A549 (cell line): Measurements from ENCODE around the gene CEP250. TPM values are rescaled to one million over a fixed set of nuclear protein-coding genes. Genes with fewer than 3 reads are reported as not detected.

Source experiments
- ATAC-seq, 2 experiments: fragments of 200-7000 bp in 1 of 2; fragments of >200 bp in 1 of 2; cut with Nextera tagmentation in 1 of 2; cut with Tn5 transposase in 1 of 2; 3 replicates each; pipeline versions ENCODE4 v1.8.0 to v1.9.1; 2018 to 2020; ENCODE audit warnings: mild to moderate bottlenecking in 1 of 2, moderate library complexity in 1 of 2
- CTCF ChIA-PET: fragments of 300-600 bp; sonication (Branson Sonifier 250); formaldehyde crosslinking; extraction: SDS; loops from one replicate; lab custom pipeline; 2021; ENCODE audit warnings: antibody characterized with exemption, inconsistent platforms; lab: Yijun Ruan, JAX
- POLR2A ChIA-PET: fragments of 350-600 bp; formaldehyde crosslinking; extraction: SDS; loops from one replicate; lab custom pipeline; 2021; ENCODE audit warnings: antibody characterized with exemption, inconsistent platforms; lab: Yijun Ruan, JAX
- DNase-seq, 2 experiments: peaks; one replicate each; pipeline versions ENCODE4 v3.0.0 to v3.0.0-alpha.2; 2011 to 2016; ENCODE audit warnings: low read depth in 1 of 2, low spot score in 1 of 2
- FAIRE-seq: peaks from 2 replicates; lab custom pipeline; 2011; peaks lifted over from hg19 to GRCh38; lab: Jason Lieb, UNC
- H3K27ac ChIP-seq, 2 experiments: fragments of >200 bp; sonication (Bioruptor Twin); formaldehyde crosslinking; 3 replicates each; pipeline ENCODE4 v1.5.1; 2016 to 2017
- H3K4me1 ChIP-seq: fragments of >200 bp; sonication (Bioruptor Twin); formaldehyde crosslinking; 3 replicates; pipeline ENCODE4 v1.6.1; 2016
- H3K4me2 ChIP-seq: fragments of >200 bp; sonication (Bioruptor Twin); formaldehyde crosslinking; 3 replicates; pipeline ENCODE4 v1.6.1; 2016
- H3K4me3 ChIP-seq: fragments of >200 bp; sonication (Bioruptor Twin); formaldehyde crosslinking; 3 replicates; pipeline ENCODE4 v1.5.1; 2016
- H3K9me3 ChIP-seq: fragments of >200 bp; sonication (Bioruptor Twin); formaldehyde crosslinking; 3 replicates; pipeline ENCODE4 v1.6.1; 2016
- BHLHE40 ChIP-seq: IDR thresholded peaks from 2 replicates; pipeline ENCODE4 v1.6.1; 2012; ENCODE audit warnings: low read depth, low read length, inconsistent platforms
- CEBPB ChIP-seq, 2 experiments: fragments of >200 bp in 1 of 2; sonication (Bioruptor Twin) in 1 of 2; formaldehyde crosslinking in 1 of 2; IDR thresholded peaks; 2 replicates each; pipeline ENCODE4 v1.6.1; 2012 to 2016
- EHF ChIP-seq: fragments of 250-450 bp; sonication (Bioruptor Pico); IDR thresholded peaks from 2 replicates; pipeline ENCODE4 v1.5.0; 2020; ENCODE audit warnings: mild to moderate bottlenecking
- EHMT2 ChIP-seq: fragments of 200-600 bp; sonication (generic); IDR thresholded peaks from 2 replicates; pipeline ENCODE4 v1.6.1; 2016; ENCODE audit warnings: antibody characterized with exemption, low read depth, mild to moderate bottlenecking, moderate library complexity
- ELK1 ChIP-seq: fragments of 150-350 bp; IDR thresholded peaks from 2 replicates; pipeline ENCODE4 v1.6.1; 2014; ENCODE audit warnings: low read depth, mild to moderate bottlenecking, low read length
- FOSL2 ChIP-seq, 2 experiments: fragments of 450-650 bp in 1 of 2; fragments of >200 bp in 1 of 2; sonication (Bioruptor Twin) in 1 of 2; formaldehyde crosslinking; IDR thresholded peaks; 2 replicates each; pipeline versions ENCODE4 v1.5.0 to v1.6.1; 2016 to 2020; ENCODE audit warnings: mild to moderate bottlenecking in 1 of 2, moderate library complexity in 1 of 2
- HOXA7 ChIP-seq: fragments of 250-450 bp; sonication (Bioruptor Pico); IDR thresholded peaks from 2 replicates; pipeline ENCODE4 v1.5.0; 2020; ENCODE audit warnings: mild to moderate bottlenecking, moderate library complexity
- HOXB5 ChIP-seq: fragments of 250-450 bp; sonication (Bioruptor Pico); IDR thresholded peaks from 2 replicates; pipeline ENCODE4 v1.5.0; 2020; ENCODE audit warnings: mild to moderate bottlenecking, moderate library complexity
- JUNB ChIP-seq: fragments of >200 bp; sonication (Bioruptor Twin); formaldehyde crosslinking; IDR thresholded peaks from 2 replicates; pipeline ENCODE4 v1.6.1; 2016
- KDM1A ChIP-seq: fragments of 200-600 bp; sonication (generic); IDR thresholded peaks from 2 replicates; pipeline ENCODE4 v1.6.1; 2016; ENCODE audit warnings: low read depth, mild to moderate bottlenecking
- KDM5A ChIP-seq: fragments of 200-600 bp; sonication (generic); IDR thresholded peaks from 2 replicates; pipeline ENCODE4 v1.6.1; 2016; ENCODE audit warnings: antibody characterized with exemption, mild to moderate bottlenecking
- MAZ ChIP-seq: fragments of 150-350 bp; IDR thresholded peaks from 2 replicates; pipeline ENCODE4 v1.6.1; 2014; ENCODE audit warnings: antibody characterized with exemption, low read depth, low read length, borderline replicate concordance
- MYC ChIP-seq: IDR thresholded peaks from 2 replicates; pipeline ENCODE4 v1.6.1; 2012; ENCODE audit warnings: mild to moderate bottlenecking, inconsistent platforms, low read length, improper control_type of control experiment, borderline replicate concordance
- POLR2A ChIP-seq: IDR thresholded peaks from 2 replicates; pipeline ENCODE4 v1.6.1; 2012; ENCODE audit warnings: mild to moderate bottlenecking, low read length
- POLR2AphosphoS2 ChIP-seq: conservative IDR thresholded peaks from 2 replicates; pipeline ENCODE4 v1.6.1; 2012; ENCODE audit warnings: low read length, improper control_type of control experiment, inconsistent platforms
- RARB ChIP-seq: fragments of 250-450 bp; sonication (Bioruptor Pico); IDR thresholded peaks from 2 replicates; pipeline ENCODE4 v1.8.0; 2021; ENCODE audit warnings: mild to moderate bottlenecking, moderate library complexity
- SMC3 ChIP-seq: fragments of >200 bp; sonication (Bioruptor Twin); formaldehyde crosslinking; IDR thresholded peaks from 3 replicates; pipeline ENCODE4 v1.6.1; 2018; ENCODE audit warnings: inconsistent platforms
- TFCP2L1 ChIP-seq: fragments of 250-450 bp; sonication (Bioruptor Pico); IDR thresholded peaks from 2 replicates; pipeline ENCODE4 v1.5.0; 2021; ENCODE audit warnings: mild to moderate bottlenecking
- TP53 ChIP-seq: fragments of 250-450 bp; sonication (Bioruptor Pico); IDR thresholded peaks from 2 replicates; pipeline ENCODE4 v1.5.0; 2021; ENCODE audit warnings: mild to moderate bottlenecking, moderate library complexity
- USF2 ChIP-seq: fragments of 450-650 bp; IDR thresholded peaks from 2 replicates; pipeline ENCODE4 v1.6.1; 2014; ENCODE audit warnings: antibody characterized with exemption
- ZSCAN20 ChIP-seq: fragments of 250-450 bp; sonication (Bioruptor Pico); IDR thresholded peaks from 2 replicates; pipeline ENCODE4 v1.8.0; 2022; ENCODE audit warnings: mild to moderate bottlenecking, moderate library complexity
- WGBS: methylation state at CpG from one replicate; pipeline ENCODE4 v1.1.6; 2017; ENCODE audit errors: missing lambda C conversion rate; 5-methylcytosine and 5-hydroxymethylcytosine counted together
- polyA plus RNA-seq, 4 experiments: library from polyadenylated mRNA; depleted of rRNA in 3 of 4; stranded (reverse); fragments of >200 nt; fragmentation: RNase III in 1 of 4; extraction: RNeasy Plus Mini Kit Qiagen cat#74134 plus additional on column Dnase treatment in 1 of 4; gene quantifications; 2 replicates in 3 of 4; 3 replicates in 1 of 4; pipeline ENCODE4 v1.2.3, GENCODE V29; 2011 to 2017
- TF ChIP-seq, protein P1 (sequence below): fragments of 250-450 bp; sonication (Bioruptor Pico); IDR thresholded peaks from 2 replicates; pipeline ENCODE4 v1.5.0; 2021; ENCODE audit warnings: mild to moderate bottlenecking, moderate library complexity, borderline replicate concordance
- TF ChIP-seq, protein P2 (sequence below): IDR thresholded peaks from 2 replicates; pipeline ENCODE4 v1.6.1; 2012; ENCODE audit warnings: low read depth, borderline replicate concordance
- TF ChIP-seq, protein P3 (sequence below): fragments of >200 bp; sonication (Bioruptor Twin); formaldehyde crosslinking; IDR thresholded peaks from 3 replicates; pipeline ENCODE4 v1.5.1; 2016

CEP250 gene
- polyA plus RNA-seq, 2 of the 4 experiments (the other 2 are of a cell fraction), result 13.8 to 19.6 TPM

DNA sequence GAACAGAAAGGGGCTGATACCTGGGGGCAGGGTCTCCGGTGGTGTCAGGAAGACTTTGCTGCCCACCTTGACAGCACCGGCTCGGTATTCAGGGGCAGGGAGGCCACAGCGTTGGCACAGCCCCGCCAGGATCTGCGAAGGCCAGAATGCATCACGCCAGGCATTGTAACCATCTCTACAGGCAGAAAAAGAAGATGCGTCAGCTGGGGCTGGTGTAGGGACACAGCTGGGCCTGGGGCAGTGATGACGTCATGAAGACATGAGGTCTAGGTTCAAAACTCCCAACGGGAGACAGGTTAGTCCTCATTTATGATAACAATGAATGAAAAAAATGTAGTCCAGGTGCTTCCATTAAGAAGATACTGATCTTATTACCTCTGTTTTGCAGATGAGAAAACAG, 108.4 kb downstream of the CEP250 start:
- POLR2A ChIA-PET, result no interaction called here
- H3K4me1 ChIP-seq, result no peaks in the 10 kb centered on the region
- no peak for DNase-seq
- WGBS, result 91% methylated on average over 10 of the region's 10 CpGs
- H3K4me3 ChIP-seq, result no peak overlapping the region
- TF ChIP-seq HOXA7 (CRISPR knock-in tag) (no peak), POLR2AphosphoS2 (no peak), JUNB (no peak), ZSCAN20 (CRISPR knock-in tag) (no peak), ELK1 (no peak), SMC3 (no peak)
- TF ChIP-seq, protein P1, sequence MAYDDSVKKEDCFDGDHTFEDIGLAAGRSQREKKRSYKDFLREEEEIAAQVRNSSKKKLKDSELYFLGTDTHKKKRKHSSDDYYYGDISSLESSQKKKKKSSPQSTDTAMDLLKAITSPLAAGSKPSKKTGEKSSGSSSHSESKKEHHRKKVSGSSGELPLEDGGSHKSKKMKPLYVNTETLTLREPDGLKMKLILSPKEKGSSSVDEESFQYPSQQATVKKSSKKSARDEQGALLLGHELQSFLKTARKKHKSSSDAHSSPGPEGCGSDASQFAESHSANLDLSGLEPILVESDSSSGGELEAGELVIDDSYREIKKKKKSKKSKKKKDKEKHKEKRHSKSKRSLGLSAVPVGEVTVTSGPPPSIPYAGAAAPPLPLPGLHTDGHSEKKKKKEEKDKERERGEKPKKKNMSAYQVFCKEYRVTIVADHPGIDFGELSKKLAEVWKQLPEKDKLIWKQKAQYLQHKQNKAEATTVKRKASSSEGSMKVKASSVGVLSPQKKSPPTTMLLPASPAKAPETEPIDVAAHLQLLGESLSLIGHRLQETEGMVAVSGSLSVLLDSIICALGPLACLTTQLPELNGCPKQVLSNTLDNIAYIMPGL (CRISPR knock-in tag), result no peak
- TF ChIP-seq, protein P2, sequence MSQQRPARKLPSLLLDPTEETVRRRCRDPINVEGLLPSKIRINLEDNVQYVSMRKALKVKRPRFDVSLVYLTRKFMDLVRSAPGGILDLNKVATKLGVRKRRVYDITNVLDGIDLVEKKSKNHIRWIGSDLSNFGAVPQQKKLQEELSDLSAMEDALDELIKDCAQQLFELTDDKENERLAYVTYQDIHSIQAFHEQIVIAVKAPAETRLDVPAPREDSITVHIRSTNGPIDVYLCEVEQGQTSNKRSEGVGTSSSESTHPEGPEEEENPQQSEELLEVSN, result no peak
- no peak overlapping the region for H3K4me2 ChIP-seq
- no peak overlapping the region for H3K27ac ChIP-seq
- no peaks in the 10 kb centered on the region for H3K9me3 ChIP-seq
- CTCF ChIA-PET, result interaction anchor here (0.7 to 2.6 kb wide), 3 partner anchors 38 to 410 kb away, joined by 4 to 7 read pairs (median 4); partner anchors contain the start of gene SCAND1
- FAIRE-seq, result no peak
- no peak for ATAC-seq

GRCh38 chr20:35564905-35565304, 109.5 kb downstream of the CEP250 start:
- ChIA-PET CTCF (interaction anchor here (1.6 to 2.6 kb wide), 2 partner anchors 37 to 389 kb away, joined by 4 to 7 read pairs; partner anchors contain the start of gene SCAND1), POLR2A (no interaction called here)
- WGBS, result 88% methylated on average over 6 of the region's 7 CpGs
- no peak for TF ChIP-seq KDM5A
- TF ChIP-seq EHMT2, result no peak
- no peak for TF ChIP-seq RARB (CRISPR knock-in tag)
- no peak for TF ChIP-seq TFCP2L1 (CRISPR knock-in tag)
- no peak for TF ChIP-seq EHF (CRISPR knock-in tag)
- TF ChIP-seq CEBPB (IDR thresholded peaks at IDR 0.05), result no peak
- no peak for TF ChIP-seq KDM1A
- no peak for TF ChIP-seq JUNB
- TF ChIP-seq TP53 (CRISPR knock-in tag), result no peak
- TF ChIP-seq MYC, result no peak
- TF ChIP-seq POLR2A, result no peak
- TF ChIP-seq HOXA7 (CRISPR knock-in tag), result no peak
- no peak for TF ChIP-seq BHLHE40
- TF ChIP-seq, protein P3, sequence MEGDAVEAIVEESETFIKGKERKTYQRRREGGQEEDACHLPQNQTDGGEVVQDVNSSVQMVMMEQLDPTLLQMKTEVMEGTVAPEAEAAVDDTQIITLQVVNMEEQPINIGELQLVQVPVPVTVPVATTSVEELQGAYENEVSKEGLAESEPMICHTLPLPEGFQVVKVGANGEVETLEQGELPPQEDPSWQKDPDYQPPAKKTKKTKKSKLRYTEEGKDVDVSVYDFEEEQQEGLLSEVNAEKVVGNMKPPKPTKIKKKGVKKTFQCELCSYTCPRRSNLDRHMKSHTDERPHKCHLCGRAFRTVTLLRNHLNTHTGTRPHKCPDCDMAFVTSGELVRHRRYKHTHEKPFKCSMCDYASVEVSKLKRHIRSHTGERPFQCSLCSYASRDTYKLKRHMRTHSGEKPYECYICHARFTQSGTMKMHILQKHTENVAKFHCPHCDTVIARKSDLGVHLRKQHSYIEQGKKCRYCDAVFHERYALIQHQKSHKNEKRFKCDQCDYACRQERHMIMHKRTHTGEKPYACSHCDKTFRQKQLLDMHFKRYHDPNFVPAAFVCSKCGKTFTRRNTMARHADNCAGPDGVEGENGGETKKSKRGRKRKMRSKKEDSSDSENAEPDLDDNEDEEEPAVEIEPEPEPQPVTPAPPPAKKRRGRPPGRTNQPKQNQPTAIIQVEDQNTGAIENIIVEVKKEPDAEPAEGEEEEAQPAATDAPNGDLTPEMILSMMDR, result no peak
- TF ChIP-seq HOXB5 (CRISPR knock-in tag), result no peak
- no peak for TF ChIP-seq MAZ
- TF ChIP-seq FOSL2 (IDR thresholded peaks at IDR 0.05), result no peak
- no peak for TF ChIP-seq FOSL2 (CRISPR knock-in tag; IDR thresholded peaks at IDR 0.05)
- no peak for TF ChIP-seq POLR2AphosphoS2
- TF ChIP-seq USF2, result no peak
- no peak overlapping the region for H3K4me3 ChIP-seq
- H3K4me1 ChIP-seq, result no peaks in the 10 kb centered on the region
- DNase-seq (no peak), FAIRE-seq (no peak), ATAC-seq (no peak)
- no peak overlapping the region for H3K27ac ChIP-seq
- no peaks in the 10 kb centered on the region for H3K9me3 ChIP-seq
- no peak overlapping the region for H3K4me2 ChIP-seq
